T-helper 2 cell treated with Interferon-gamma antibody and Interleukin-4, amounts not matched to agents 100 ng/mL and 5 ng/mL, for 36 hours (primary cell): ENCODE data around the gene ATAD3B. TPM values are rescaled to one million over a fixed set of nuclear protein-coding genes. Genes with fewer than 3 reads are reported as not detected.
"Not testable (repeated sequence)": the region's sequence is repeated elsewhere in the genome, so short reads cannot be mapped to it uniquely, and the experiment has no call there.

Experiments
- intact Hi-C: fragments of 100-400 bp; cut with micrococcal nuclease; formaldehyde crosslinking; loops from one replicate; pipeline ENCODE4 v1.15.1; 2023
- total RNA-seq: library from RNA; stranded (reverse); gene quantifications from 2 replicates; pipeline ENCODE4 v1.2.3, GENCODE V29; 2022

Gene ATAD3B
- total RNA-seq, 1 donor from 2014 or later = 49.2 TPM

- intact Hi-C loops = no loop called here
These were observed 58.4 kb downstream of the ATAD3B start for GRCh38 chr1:1529936-1530335.

- intact Hi-C loops = no loop called here
These were observed 60.4 kb downstream of the ATAD3B start for GRCh38 chr1:1531947-1532346.

- intact Hi-C loops = not testable (repeated sequence)
These were observed 61.8 kb downstream of the ATAD3B start for GRCh38 chr1:1533176-1533893.

- intact Hi-C loops = not testable (repeated sequence)
These were observed 62.3 kb downstream of the ATAD3B start for GRCh38 chr1:1533894-1534291.

- intact Hi-C loops = no loop called here
These were observed 63.0 kb downstream of the ATAD3B start for GRCh38 chr1:1534401-1535154.

GRCh38 chr1:1535201-1536018, 63.8 kb downstream of the ATAD3B start:
- intact Hi-C loops = no loop called here

GRCh38 chr1:1536019-1536937, 64.7 kb downstream of the ATAD3B start:
- intact Hi-C loops = no loop called here

- intact Hi-C loops = no loop called here
These were observed 65.5 kb downstream of the ATAD3B start for GRCh38 chr1:1536938-1537546.

- intact Hi-C loops = no loop called here
These were observed 66.2 kb downstream of the ATAD3B start for GRCh38 chr1:1537626-1538250.

GRCh38 chr1:1538334-1538733, 66.8 kb downstream of the ATAD3B start:
- intact Hi-C loops = no loop called here

GRCh38 chr1:1538989-1539309, 67.4 kb downstream of the ATAD3B start:
- intact Hi-C loops = no loop called here

GRCh38 chr1:1539310-1540089, 67.9 kb downstream of the ATAD3B start:
- intact Hi-C loops = no loop called here

GRCh38 chr1:1540090-1540817, 68.7 kb downstream of the ATAD3B start, which contains the start of gene TMEM240:
Gene TMEM240 (minus strand): TSS chr1:1540624. CDS start chr1:1540346, 278 bp downstream.
- intact Hi-C loops = no loop called here

GRCh38 chr1:1540818-1541628, 69.5 kb downstream of the ATAD3B start:
- intact Hi-C loops = no loop called here

- intact Hi-C loops = no loop called here
These were observed 70.6 kb downstream of the ATAD3B start for GRCh38 chr1:1541956-1542765.

- intact Hi-C loops = no loop called here
These were observed 71.5 kb downstream of the ATAD3B start for GRCh38 chr1:1542766-1543705.
